Common myeloid progenitor, CD34-positive (primary cell): ENCODE results near the gene PPL.

ENCODE experiments used
- CTCF ChIA-PET: fragments of 350-600 bp; sonication (Branson Sonifier 250); formaldehyde crosslinking; loops from one replicate; lab custom pipeline; 2021; ENCODE audit warnings: antibody characterized with exemption; lab: Charles Lee
- POLR2A ChIA-PET: fragments of 350-600 bp; sonication (Branson Sonifier 250); formaldehyde crosslinking; loops from one replicate; lab custom pipeline; 2021; ENCODE audit warnings: antibody characterized with exemption; lab: Charles Lee
- DNase-seq, 3 donors: peaks; one replicate each; pipeline versions ENCODE4 v3.0.0 to v3.0.0-alpha.2; 2013
- H3K27ac ChIP-seq, 2 experiments: 1 replicate in 1 of 2; 2 replicates in 1 of 2; pipeline ENCODE4 v1.7.0; 2013; ENCODE audit warnings: inconsistent platforms in 2 of 2, low read length in 2 of 2, mild to moderate bottlenecking in 2 of 2, low read depth in 1 of 2, moderate library complexity in 1 of 2; ENCODE audit not compliant: severe bottlenecking in 2 of 2, insufficient read depth in 1 of 2, poor library complexity in 1 of 2
- H3K27me3 ChIP-seq, 5 experiments: replicated peaks in 2 of 5; 1 replicate in 3 of 5; 2 replicates in 2 of 5; pipeline versions ENCODE4 v1.6.1 to v1.7.0; 2013; ENCODE audit warnings: low read length in 4 of 5, mild to moderate bottlenecking in 2 of 5, moderate library complexity in 2 of 5, inconsistent platforms in 1 of 5; ENCODE audit not compliant: insufficient read depth in 5 of 5, control insufficient read depth in 4 of 5
- H3K36me3 ChIP-seq, 4 experiments: 1 replicate in 2 of 4; 2 replicates in 2 of 4; pipeline versions ENCODE4 v1.6.1 to v1.7.0; 2013; ENCODE audit warnings: low read length in 3 of 4, control low read depth in 1 of 4, mild to moderate bottlenecking in 1 of 4; ENCODE audit not compliant: control insufficient read depth in 4 of 4, insufficient read depth in 4 of 4
- H3K4me1 ChIP-seq, 4 experiments: 1 replicate in 3 of 4; 2 replicates in 1 of 4; pipeline versions ENCODE4 v1.6.1 to v1.7.1; 2013; ENCODE audit warnings: low read length in 3 of 4, mild to moderate bottlenecking in 3 of 4, control low read depth in 1 of 4, inconsistent platforms in 1 of 4, moderate library complexity in 1 of 4; ENCODE audit not compliant: control insufficient read depth in 4 of 4, insufficient read depth in 4 of 4; ENCODE audit errors: control extremely low read depth in 1 of 4
- H3K4me3 ChIP-seq, 7 experiments: 1 replicate in 4 of 7; 2 replicates in 3 of 7; pipeline versions ENCODE4 v1.5.1 to v1.7.0; 2013; ENCODE audit warnings: mild to moderate bottlenecking in 7 of 7, low read length in 6 of 7, moderate library complexity in 6 of 7, inconsistent platforms in 2 of 7, low read depth in 2 of 7, control low read depth in 1 of 7; ENCODE audit not compliant: insufficient read depth in 4 of 7, control insufficient read depth in 1 of 7; ENCODE audit errors: extremely low read depth in 1 of 7
- H3K9me3 ChIP-seq, 5 experiments: 1 replicate in 4 of 5; 2 replicates in 1 of 5; pipeline versions ENCODE4 v1.6.1 to v1.7.1; 2013; ENCODE audit warnings: low read length in 4 of 5, mild to moderate bottlenecking in 2 of 5, inconsistent platforms in 1 of 5, low read depth in 1 of 5, moderate library complexity in 1 of 5; ENCODE audit not compliant: control insufficient read depth in 4 of 5, insufficient read depth in 2 of 5; ENCODE audit errors: control extremely low read depth in 1 of 5
- WGBS: methylation state at CpG from one replicate; pipeline ENCODE4 v1.1.5; 2013; ENCODE audit not compliant: insufficient coverage; 5-methylcytosine and 5-hydroxymethylcytosine counted together

The PPL gene

GRCh38 chr16:4847774-4848587, 89.0 kb downstream of the PPL start:
- Histone ChIP-seq H3K36me3 (peaks cover 2 to 27% (median 10%) of the 10 kb centered on the region in 4 experiments), H3K9me3 (no peaks in the 10 kb centered on the region), H3K27ac (peak overlapping the region; percentile 54 to 95), H3K4me1 (peaks cover 14 to 43% (median 30%) of the 10 kb centered on the region in 4 experiments), H3K4me3 (peak overlapping the region; percentile 81 to 99 (median 86)), H3K27me3 (no peaks in the 10 kb centered on the region)
- ChIA-PET CTCF (interaction anchor here (1.0 kb wide), 1 partner anchor 25 kb away, joined by 3 read pairs; no protein-coding TSS in a partner anchor), POLR2A (no interaction called here)
- DNase-seq = peak; percentile 49 to 83 (median 82)
- under 1% methylated on average over 73 of the region's 83 CpGs for WGBS

GRCh38 chr16:4846901-4847773, 89.8 kb downstream of the PPL start, which contains the start of the genes GLYR1 and UBN1:
Gene GLYR1, minus strand, starts transcription at chr16:4847288. Its CDS starts 23 bp downstream, at chr16:4847265.
Gene UBN1, plus strand, starts transcription at chr16:4847481. Its CDS starts 5,437 bp downstream, at chr16:4852918.
- 0% methylated on average over 103 of the region's 126 CpGs for whole genome bisulfite sequencing
- Histone ChIP-seq H3K27ac (peak within 1 kb of the TSS; percentile 87 to 95), H3K4me3 (peak within 1 kb of the TSS; percentile 81 to 99 (median 86)), H3K4me1 (peaks cover 14 to 43% (median 30%) of the 10 kb centered on the region in 4 experiments), H3K27me3 (no peaks in the 10 kb centered on the region), H3K9me3 (no peaks in the 10 kb centered on the region), H3K36me3 (peaks cover 2 to 31% (median 12%) of the 10 kb centered on the region in 4 experiments)
- CTCF ChIA-PET = interaction anchor here (1.1 kb wide), 1 partner anchor 10 kb away, joined by 3 read pairs; no protein-coding TSS in a partner anchor
- POLR2A ChIA-PET = interaction anchor here (0.6 kb wide), 1 partner anchor 80 kb away, joined by 3 read pairs; no protein-coding TSS in a partner anchor
- peak; percentile 98 to 99 (median 98) for DNase-seq

- under 1% methylated on average over 27 of the region's 27 CpGs for WGBS
- Histone ChIP-seq H3K27me3 (no peaks in the 10 kb centered on the region), H3K4me3 (peak overlapping the region; percentile 81 to 99 (median 86)), H3K4me1 (peaks cover 14 to 41% (median 30%) of the 10 kb centered on the region in 4 experiments), H3K27ac (peak overlapping the region; percentile 87 to 95), H3K36me3 (peaks cover 4 to 35% (median 15%) of the 10 kb centered on the region in 4 experiments), H3K9me3 (no peaks in the 10 kb centered on the region)
- peak; percentile 39 to 78 (median 77) for DNase-seq
- CTCF ChIA-PET = interaction anchor here (1.1 kb wide), 1 partner anchor 9 kb away, joined by 3 read pairs; no protein-coding TSS in a partner anchor
- POLR2A ChIA-PET = interaction anchor here (0.6 to 0.7 kb wide), 2 partner anchors 79 to 648 kb away, joined by 3 read pairs; no protein-coding TSS in a partner anchor
These were observed 90.4 kb downstream of the PPL start for GRCh38 chr16:4846503-4846900.

GRCh38 chr16:4840984-4841383, 96.0 kb downstream of the PPL start:
- peaks cover 24 to 79% (median 51%) of the 10 kb centered on the region in 4 experiments for H3K36me3 ChIP-seq
- ChIA-PET CTCF (no interaction called here), POLR2A (no interaction called here)
- no peaks in the 10 kb centered on the region for H3K27me3 ChIP-seq
- peaks cover 5 to 7% (median 7%) of the 10 kb centered on the region in 4 experiments for H3K4me1 ChIP-seq
- H3K9me3 ChIP-seq = no peaks in the 10 kb centered on the region
- no peak overlapping the region for H3K4me3 ChIP-seq
- DNase-seq = no peak
- 50% methylated on average over 2 of the region's 5 CpGs for WGBS
- no peak overlapping the region for H3K27ac ChIP-seq

GRCh38 chr16:4839942-4840341, 97.0 kb downstream of the PPL start:
- CTCF ChIA-PET = no interaction called here
- Histone ChIP-seq H3K27ac (no peak overlapping the region), H3K4me3 (no peak overlapping the region), H3K4me1 (no peaks in the 10 kb centered on the region), H3K27me3 (no peaks in the 10 kb centered on the region), H3K9me3 (no peaks in the 10 kb centered on the region), H3K36me3 (peaks cover 25 to 79% (median 55%) of the 10 kb centered on the region in 4 experiments)
- POLR2A ChIA-PET = no interaction called here
- WGBS = 100% methylated on average over 5 of the region's 5 CpGs
- DNase-seq = peak in 1 of 3 donors; percentile 12

GRCh38 chr16:4837733-4838501, 99.0 kb downstream of the PPL start:
- POLR2A ChIA-PET = interaction anchor here (0.7 kb wide), 1 partner anchor 103 kb away, joined by 4 read pairs; no protein-coding TSS in a partner anchor
- Histone ChIP-seq H3K36me3 (peaks cover 23 to 77% (median 57%) of the 10 kb centered on the region in 4 experiments), H3K4me3 (no peak overlapping the region), H3K27ac (no peak overlapping the region), H3K4me1 (no peaks in the 10 kb centered on the region), H3K27me3 (no peaks in the 10 kb centered on the region), H3K9me3 (no peaks in the 10 kb centered on the region)
- 91% methylated on average over 5 of the region's 13 CpGs for WGBS
- CTCF ChIA-PET = interaction anchor here (0.6 to 1.1 kb wide), 2 partner anchors 8 to 9 kb away, joined by 3 read pairs; no protein-coding TSS in a partner anchor
- DNase-seq = no peak
